GM12874 (cell line): ENCODE data around the gene RAE1.

Experiments used
- CTCF ChIP-seq: IDR thresholded peaks from 2 replicates; pipeline ENCODE4 v1.5.1; 2011; ENCODE audit warnings: low read depth, mild to moderate bottlenecking, control low read depth, low read length, moderate library complexity; ENCODE audit not compliant: insufficient read depth

The RAE1 gene

GRCh38 chr20:57417830-57418780, 67.0 kb downstream of the RAE1 start:
- TF ChIP-seq CTCF, result no peak

- no peak for TF ChIP-seq CTCF
Observed at GRCh38 chr20:57420571-57421252, 69.7 kb downstream of the RAE1 start.

- TF ChIP-seq CTCF, result no peak
Observed at GRCh38 chr20:57421253-57422220, 70.5 kb downstream of the RAE1 start.

- no peak for TF ChIP-seq CTCF
Observed at GRCh38 chr20:57422254-57422653, 71.2 kb downstream of the RAE1 start.

- no peak for TF ChIP-seq CTCF
Observed at GRCh38 chr20:57425150-57426013, 74.3 kb downstream of the RAE1 start.

- no peak for TF ChIP-seq CTCF
Observed at GRCh38 chr20:57426271-57426689, 75.2 kb downstream of the RAE1 start.
